GM21576 (cell line): ENCODE measurements around the gene COL1A2.

Experiments used
- ATAC-seq: cut with Tn5 transposase; IDR thresholded peaks from one replicate; pipeline ENCODE4 v1.9.1; 2021; ENCODE audit warnings: mild to moderate bottlenecking, moderate library complexity; ENCODE audit not compliant: unreplicated experiment

Gene COL1A2

DNA sequence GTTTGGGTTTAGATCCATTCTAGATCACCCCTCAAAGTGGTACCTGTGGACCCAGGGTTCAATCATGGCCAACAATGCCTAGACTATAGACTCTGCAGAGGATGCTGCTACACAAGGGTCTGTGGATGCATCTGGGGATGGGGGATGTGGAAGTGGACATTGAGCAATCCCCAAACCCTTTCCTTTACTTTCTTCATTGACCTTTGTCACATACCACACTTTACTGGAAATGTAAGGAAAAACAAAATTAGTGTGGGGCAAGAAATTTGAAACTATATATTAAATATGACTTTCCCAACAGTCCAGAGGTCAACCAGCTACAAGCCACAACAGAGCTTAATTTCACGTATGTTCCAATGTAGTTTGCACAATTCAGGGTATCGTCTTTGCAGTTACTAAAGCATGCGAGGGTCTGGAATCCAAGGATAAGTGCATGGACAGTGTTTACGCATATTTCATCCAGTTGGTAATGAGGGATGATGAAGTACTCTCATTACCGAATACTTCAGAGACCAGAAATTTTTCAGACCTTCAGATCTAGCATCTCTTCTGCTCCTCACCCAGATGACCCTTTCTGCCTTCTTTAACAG lies 81.7 kb downstream of the COL1A2 start:
- no peak for ATAC-seq

- ATAC-seq, result no peak
These were observed 83.2 kb downstream of the COL1A2 start for GRCh38 chr7:94477878-94478277.

DNA sequence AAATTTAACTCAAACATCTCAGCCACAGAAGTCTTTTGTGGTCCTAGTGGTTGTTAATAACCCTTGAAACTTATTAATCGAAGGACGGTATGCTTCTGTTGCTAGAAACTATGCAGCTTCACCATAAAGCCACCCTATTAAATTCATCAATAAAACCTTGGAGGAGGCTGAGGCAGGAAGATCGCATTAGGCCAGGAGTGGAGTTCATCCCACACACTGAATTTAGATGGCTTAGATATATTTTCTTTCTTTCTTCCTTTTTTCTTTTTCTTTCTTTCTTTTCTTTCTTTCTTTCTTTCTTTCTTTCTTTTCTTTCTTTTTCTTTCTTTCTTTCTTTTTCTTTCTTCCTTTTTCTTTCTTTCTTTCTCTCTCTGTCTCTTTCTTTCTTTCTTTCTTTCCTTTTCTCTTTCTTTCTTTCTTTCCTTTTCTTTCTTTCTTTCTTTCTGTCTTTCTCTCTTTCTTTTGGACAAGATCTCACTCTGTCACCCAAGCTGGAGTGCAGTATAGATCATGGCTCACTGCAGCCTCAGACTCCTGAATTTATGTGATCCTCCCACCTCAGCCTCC lies 84.0 kb downstream of the COL1A2 start:
- no peak for ATAC-seq
